HUES48 (cell line): ENCODE data around the gene TBC1D22A.
"Not testable (repeated sequence)": the region's sequence is repeated elsewhere in the genome, so short reads cannot be mapped to it uniquely, and the experiment has no call there.

Source experiments
- H3K27ac ChIP-seq: one replicate; pipeline ENCODE4 v1.7.0; 2013; ENCODE audit warnings: low read depth, low read length, inconsistent platforms
- H3K27me3 ChIP-seq: 2 replicates; pipeline ENCODE4 v1.6.1; 2013; ENCODE audit warnings: mild to moderate bottlenecking, low read length; ENCODE audit not compliant: control insufficient read depth, insufficient read depth
- H3K36me3 ChIP-seq: 2 replicates; pipeline ENCODE4 v1.6.1; 2013; ENCODE audit warnings: low read length; ENCODE audit not compliant: control insufficient read depth, insufficient read depth
- H3K4me1 ChIP-seq: 2 replicates; pipeline ENCODE4 v1.6.1; 2013; ENCODE audit warnings: mild to moderate bottlenecking, low read length; ENCODE audit not compliant: control insufficient read depth, insufficient read depth
- H3K4me3 ChIP-seq: 2 replicates; pipeline ENCODE4 v1.5.1; 2013; ENCODE audit warnings: mild to moderate bottlenecking, low read depth, low read length
- H3K9ac ChIP-seq: 2 replicates; pipeline ENCODE4 v1.6.1; 2013; ENCODE audit warnings: mild to moderate bottlenecking, low read depth, low read length, moderate library complexity
- H3K9me3 ChIP-seq: 2 replicates; pipeline ENCODE4 v1.6.1; 2013; ENCODE audit warnings: low read length; ENCODE audit not compliant: control insufficient read depth, insufficient read depth

TBC1D22A gene

GRCh38 chr22:47112582-47112965, 350.1 kb downstream of the TBC1D22A start:
- Histone ChIP-seq H3K36me3 (no peaks in the 10 kb centered on the region), H3K27ac (no peak overlapping the region), H3K9ac (no peak overlapping the region), H3K4me3 (no peak overlapping the region), H3K4me1 (no peaks in the 10 kb centered on the region), H3K27me3 (no peaks in the 10 kb centered on the region), H3K9me3 (no peaks in the 10 kb centered on the region)

DNA sequence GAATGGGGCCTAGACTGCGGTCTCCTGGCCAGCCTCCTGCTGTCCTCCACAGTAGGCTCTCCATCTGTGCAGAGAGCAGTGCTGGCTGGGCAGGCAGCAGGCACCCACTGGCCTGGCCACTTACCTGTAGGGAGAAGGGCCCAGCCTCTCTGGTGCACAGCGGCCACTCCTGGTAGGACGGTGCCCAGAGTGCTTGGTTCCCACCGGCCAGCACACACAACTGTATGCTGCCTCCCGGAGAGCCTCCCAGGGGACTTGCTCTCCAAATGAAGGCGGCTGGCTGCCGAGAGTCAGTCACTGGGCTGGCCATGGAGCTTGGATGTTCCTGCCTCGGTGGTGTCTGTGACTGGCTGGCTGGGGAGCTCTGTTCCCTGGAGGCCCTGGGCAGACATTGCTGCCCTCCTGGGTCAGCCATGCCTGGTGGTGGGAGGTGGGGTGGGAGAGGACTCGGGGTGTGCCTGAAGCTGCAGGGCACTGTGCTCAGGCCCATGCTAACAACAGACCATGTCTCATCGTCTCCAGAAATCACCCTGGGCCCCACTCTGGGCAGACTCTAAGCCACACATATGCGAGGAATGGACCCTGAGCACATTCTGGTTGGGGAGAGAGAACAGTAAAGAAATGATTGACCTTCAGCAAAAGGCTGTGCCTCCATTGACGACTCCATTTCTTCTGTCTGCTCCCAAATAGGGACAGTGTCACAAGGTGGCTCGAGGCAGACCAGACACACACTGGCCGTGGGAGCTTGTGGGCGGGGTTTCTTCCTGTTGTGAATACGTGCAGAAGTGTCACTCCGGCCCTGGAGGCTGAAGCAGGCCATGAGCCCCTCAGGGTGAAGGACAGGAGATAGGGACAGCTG, 350.8 kb downstream of the TBC1D22A start:
- H3K4me1 ChIP-seq = no peaks in the 10 kb centered on the region
- no peaks in the 10 kb centered on the region for H3K36me3 ChIP-seq
- no peak overlapping the region for H3K9ac ChIP-seq
- no peaks in the 10 kb centered on the region for H3K27me3 ChIP-seq
- no peaks in the 10 kb centered on the region for H3K9me3 ChIP-seq
- H3K4me3 ChIP-seq = no peak overlapping the region
- no peak overlapping the region for H3K27ac ChIP-seq

DNA sequence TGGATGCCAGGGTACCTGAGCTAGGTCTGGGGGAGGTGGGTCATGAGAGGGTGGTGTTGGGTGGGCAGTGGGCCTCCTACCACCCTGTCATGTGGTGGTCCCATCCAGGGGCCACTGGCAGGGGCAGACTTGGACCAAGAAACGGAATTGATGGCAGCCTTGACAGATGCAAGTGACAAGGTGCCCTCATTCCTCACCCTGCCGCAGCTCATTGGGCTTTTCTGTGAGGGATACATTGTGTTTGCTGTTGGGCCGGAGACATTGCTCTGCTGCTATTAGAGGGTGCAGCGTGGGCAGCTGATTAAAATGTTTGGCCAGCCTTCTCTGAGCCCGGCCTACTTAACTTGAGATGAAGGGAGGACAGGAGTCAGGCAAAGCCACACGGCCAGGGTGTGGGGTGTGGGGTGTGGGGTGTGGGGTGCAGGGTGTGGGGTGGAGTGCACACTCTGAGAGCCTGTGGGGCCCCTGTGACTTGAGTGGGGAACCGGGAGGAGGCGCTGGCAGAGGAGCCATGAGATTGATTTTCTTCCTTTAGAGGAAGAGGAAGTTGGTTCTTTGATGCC, 351.5 kb downstream of the TBC1D22A start:
- H3K4me1 ChIP-seq = no peaks in the 10 kb centered on the region
- no peaks in the 10 kb centered on the region for H3K36me3 ChIP-seq
- no peak overlapping the region for H3K27ac ChIP-seq
- no peaks in the 10 kb centered on the region for H3K9me3 ChIP-seq
- H3K27me3 ChIP-seq = no peaks in the 10 kb centered on the region
- no peak overlapping the region for H3K4me3 ChIP-seq
- no peak overlapping the region for H3K9ac ChIP-seq

DNA sequence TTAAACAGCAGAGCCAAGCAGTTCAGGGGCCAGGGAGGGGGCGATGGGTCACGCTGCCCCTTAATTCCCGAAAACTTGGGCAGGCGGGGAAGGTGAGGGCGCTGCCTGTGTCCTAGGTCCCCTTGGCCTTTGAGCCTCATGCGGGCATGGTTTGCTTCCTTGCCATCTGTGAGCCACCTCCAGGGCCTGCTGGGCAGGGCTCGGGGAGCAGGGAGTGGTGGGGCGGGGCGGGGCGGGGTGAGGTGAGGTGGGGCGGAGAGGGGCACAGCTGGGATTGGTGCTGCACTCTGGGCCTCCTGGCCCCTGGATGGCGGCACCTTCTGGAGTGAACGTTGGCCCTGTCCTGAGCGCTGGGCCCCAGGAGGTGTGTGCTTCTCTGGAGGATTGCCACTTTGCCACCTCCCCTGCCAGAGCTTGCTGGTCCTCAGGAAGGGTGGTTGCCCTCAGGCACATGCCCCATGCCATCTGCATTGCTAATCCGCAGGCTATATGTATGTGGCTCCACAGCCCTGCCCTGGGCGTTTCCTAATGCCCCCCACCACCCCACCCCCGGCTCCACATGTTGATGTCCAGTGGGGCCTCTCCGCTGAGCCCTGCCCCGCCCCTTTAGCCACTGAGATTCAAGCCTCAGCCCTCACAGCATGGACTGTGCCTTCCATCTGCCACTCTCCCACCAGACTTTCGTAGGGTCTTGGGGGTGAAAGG, 352.5 kb downstream of the TBC1D22A start:
- no peaks in the 10 kb centered on the region for H3K4me1 ChIP-seq
- H3K9ac ChIP-seq = no peak overlapping the region
- H3K27me3 ChIP-seq = no peaks in the 10 kb centered on the region
- no peak overlapping the region for H3K4me3 ChIP-seq
- no peaks in the 10 kb centered on the region for H3K36me3 ChIP-seq
- no peaks in the 10 kb centered on the region for H3K9me3 ChIP-seq
- H3K27ac ChIP-seq = no peak overlapping the region

DNA sequence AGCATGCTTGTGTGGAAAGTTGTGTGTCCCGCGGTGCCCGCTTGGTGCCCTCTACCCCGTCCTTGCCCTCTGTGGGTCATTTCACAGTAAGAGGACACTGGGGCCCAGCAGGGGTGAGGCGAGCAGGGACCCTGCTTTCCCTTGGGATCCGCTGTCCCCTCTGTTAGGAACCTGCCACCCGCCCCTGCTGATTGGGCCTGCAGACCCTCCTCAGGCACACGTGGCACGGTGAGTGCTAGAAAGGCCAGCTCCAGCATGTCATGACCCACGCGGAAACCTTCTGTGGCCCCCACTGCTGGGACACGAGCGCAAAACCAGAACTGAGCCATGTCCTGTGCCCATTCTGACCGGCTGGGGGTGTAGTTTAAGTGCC, 353.1 kb downstream of the TBC1D22A start:
- Histone ChIP-seq H3K36me3 (no peaks in the 10 kb centered on the region), H3K4me1 (no peaks in the 10 kb centered on the region), H3K9me3 (no peaks in the 10 kb centered on the region), H3K27ac (no peak overlapping the region), H3K4me3 (no peak overlapping the region), H3K9ac (no peak overlapping the region), H3K27me3 (no peaks in the 10 kb centered on the region)

- Histone ChIP-seq H3K4me3 (no peak overlapping the region), H3K9ac (no peak overlapping the region), H3K36me3 (no peaks in the 10 kb centered on the region), H3K27me3 (no peaks in the 10 kb centered on the region), H3K9me3 (no peaks in the 10 kb centered on the region), H3K27ac (no peak overlapping the region), H3K4me1 (no peaks in the 10 kb centered on the region)
These were observed 353.5 kb downstream of the TBC1D22A start for GRCh38 chr22:47115921-47116320.

DNA sequence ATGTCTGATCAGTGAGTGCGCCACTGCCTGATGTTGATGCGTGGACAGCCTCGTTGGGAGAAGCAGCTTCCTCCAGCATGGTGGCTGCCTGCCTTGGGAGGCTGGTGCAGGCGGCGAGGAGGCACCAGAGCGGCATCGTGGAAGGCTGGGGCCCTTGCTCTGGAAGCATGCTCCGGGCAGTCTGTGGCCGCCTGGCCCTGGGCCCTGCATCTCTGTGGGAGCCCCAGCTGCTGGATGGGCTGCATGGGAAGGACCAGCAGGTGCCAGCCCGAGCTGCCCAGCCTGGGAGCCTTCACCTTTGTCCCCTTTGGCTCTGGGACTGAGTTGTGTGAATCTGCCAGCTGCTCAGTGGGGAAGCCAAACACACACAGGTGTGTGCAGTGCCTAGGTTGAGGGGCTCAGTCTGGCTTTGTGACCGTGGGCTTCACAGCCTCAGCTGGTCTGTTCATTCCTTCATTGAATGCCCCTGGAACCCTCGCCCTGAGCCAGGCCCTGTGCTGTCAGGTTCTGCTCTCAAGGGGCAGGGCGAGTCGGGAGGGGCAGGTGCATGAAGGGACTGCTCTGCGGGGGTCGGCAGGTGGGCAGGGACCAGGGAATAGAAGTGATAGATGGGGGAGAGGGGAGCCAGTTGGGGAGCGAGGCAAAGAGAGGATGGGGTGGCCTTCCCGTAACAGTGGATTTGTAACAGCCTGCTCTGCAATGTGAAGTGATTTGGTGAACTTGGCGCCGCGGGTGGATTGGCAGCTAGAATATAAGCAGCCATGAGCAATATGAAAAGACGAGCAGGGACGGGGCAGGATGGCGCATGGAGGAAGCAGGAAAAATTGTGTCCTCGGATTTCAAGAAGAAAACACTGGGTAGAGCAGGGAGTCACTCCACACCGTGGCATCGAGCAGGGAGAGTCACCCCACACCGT, 354.2 kb downstream of the TBC1D22A start:
- no peak overlapping the region for H3K4me3 ChIP-seq
- H3K27me3 ChIP-seq = no peaks in the 10 kb centered on the region
- H3K4me1 ChIP-seq = no peaks in the 10 kb centered on the region
- H3K27ac ChIP-seq = no peak overlapping the region
- no peak overlapping the region for H3K9ac ChIP-seq
- H3K36me3 ChIP-seq = no peaks in the 10 kb centered on the region
- no peaks in the 10 kb centered on the region for H3K9me3 ChIP-seq

GRCh38 chr22:47117442-47117841, 355.0 kb downstream of the TBC1D22A start:
- H3K27me3 ChIP-seq, H3K4me3 ChIP-seq, H3K4me1 ChIP-seq, H3K36me3 ChIP-seq, H3K9ac ChIP-seq, H3K27ac ChIP-seq, H3K9me3 ChIP-seq: not testable (repeated sequence)

GRCh38 chr22:47119181-47119580, 356.7 kb downstream of the TBC1D22A start:
- Histone ChIP-seq H3K27ac (no peak overlapping the region), H3K36me3 (no peaks in the 10 kb centered on the region), H3K9me3 (no peaks in the 10 kb centered on the region), H3K4me3 (no peak overlapping the region), H3K4me1 (no peaks in the 10 kb centered on the region), H3K9ac (no peak overlapping the region), H3K27me3 (no peaks in the 10 kb centered on the region)

- H3K27me3 ChIP-seq = no peaks in the 10 kb centered on the region
- no peaks in the 10 kb centered on the region for H3K36me3 ChIP-seq
- H3K4me1 ChIP-seq = no peaks in the 10 kb centered on the region
- no peak overlapping the region for H3K9ac ChIP-seq
- H3K9me3 ChIP-seq = no peaks in the 10 kb centered on the region
- no peak overlapping the region for H3K4me3 ChIP-seq
- no peak overlapping the region for H3K27ac ChIP-seq
These were observed 357.9 kb downstream of the TBC1D22A start for GRCh38 chr22:47120399-47120798.
